Inflammatory macrophage treated with lipopolysaccharide for 1 hour (primary cell): ENCODE data around the gene FLACC1.
A peak's percentile ranks its signal among the peaks of the same experiment; 100 is the strongest.
"Not testable (repeated sequence)": the region's sequence is repeated elsewhere in the genome, so short reads cannot be mapped to it uniquely, and the experiment has no call there.

Source experiments
- DNase-seq, 2 donors: peaks; one replicate each; pipeline ENCODE4 v3.0.0-alpha.2; 2020 to 2022

The FLACC1 gene, protein sequence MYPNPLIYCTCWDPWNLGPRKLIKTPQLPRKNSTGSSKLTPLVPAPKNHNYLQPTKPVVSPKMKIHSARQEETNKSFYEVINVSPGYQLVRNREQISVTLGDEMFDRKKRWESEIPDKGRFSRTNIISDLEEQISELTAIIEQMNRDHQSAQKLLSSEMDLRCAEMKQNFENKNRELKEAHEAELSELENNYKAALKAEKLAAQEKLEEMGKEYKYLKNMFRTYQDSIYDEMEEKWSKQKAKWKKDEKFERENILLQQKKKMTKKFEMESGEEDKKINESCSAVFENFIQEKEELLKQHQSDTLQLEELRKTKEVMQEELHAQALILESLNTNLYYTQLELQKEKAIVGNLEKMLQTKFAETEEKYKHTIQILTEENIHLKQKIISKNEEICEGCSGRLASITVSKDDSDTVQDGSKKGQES

DNA sequence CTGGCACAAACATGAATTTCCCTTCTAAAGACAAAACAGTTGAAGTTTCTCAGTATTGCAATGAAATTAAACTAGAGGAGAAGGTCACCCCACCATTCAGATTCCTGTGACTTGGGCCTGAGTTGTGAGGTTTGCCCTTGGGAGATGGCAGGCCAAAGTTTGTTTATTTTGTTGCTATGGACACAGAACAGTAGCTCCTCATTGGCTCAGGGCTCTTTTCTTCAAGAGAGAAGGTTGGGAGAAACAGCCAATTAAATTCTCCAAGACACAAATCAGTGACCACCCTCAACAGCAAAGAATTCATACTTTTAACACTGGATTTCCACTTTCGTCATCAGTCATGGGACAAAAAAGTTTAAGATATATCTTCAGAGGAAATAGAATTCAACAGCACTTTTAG, at the start of gene FLACC1:
FLACC1 (minus strand) TSS at position 125 of the 400 bp plus-strand sequence. CDS start 5,941 bp downstream, outside the sequence.
- no peak for DNase-seq

DNA sequence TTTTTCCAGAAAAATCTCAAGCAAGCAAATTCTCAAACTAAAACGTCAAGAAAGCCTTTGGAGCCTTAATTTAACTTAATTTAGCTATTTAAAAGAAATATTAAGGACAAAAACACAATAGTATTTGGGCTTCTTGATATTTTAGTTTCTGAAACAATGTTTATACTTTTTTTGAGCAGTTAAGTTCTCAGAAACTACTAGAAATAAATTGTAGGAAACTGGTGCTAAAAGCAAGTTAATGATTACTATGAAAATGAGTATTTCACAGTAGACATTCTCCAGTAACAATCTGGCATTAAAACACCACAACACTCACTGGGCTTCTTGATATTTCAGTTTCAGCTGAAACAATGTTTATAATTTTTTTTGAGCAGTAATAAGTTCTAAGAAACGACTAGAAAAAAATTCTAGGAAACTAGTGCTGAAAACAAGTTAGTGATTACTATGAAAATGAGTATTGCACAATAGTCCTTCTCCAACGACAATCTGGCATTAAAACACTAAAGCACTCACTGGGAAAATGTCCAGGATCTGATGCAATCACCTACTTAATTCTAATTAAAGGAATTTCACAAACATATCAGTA, 49.0 kb upstream of the FLACC1 start:
- DNase-seq, result peak; percentile 44 to 70

DNA sequence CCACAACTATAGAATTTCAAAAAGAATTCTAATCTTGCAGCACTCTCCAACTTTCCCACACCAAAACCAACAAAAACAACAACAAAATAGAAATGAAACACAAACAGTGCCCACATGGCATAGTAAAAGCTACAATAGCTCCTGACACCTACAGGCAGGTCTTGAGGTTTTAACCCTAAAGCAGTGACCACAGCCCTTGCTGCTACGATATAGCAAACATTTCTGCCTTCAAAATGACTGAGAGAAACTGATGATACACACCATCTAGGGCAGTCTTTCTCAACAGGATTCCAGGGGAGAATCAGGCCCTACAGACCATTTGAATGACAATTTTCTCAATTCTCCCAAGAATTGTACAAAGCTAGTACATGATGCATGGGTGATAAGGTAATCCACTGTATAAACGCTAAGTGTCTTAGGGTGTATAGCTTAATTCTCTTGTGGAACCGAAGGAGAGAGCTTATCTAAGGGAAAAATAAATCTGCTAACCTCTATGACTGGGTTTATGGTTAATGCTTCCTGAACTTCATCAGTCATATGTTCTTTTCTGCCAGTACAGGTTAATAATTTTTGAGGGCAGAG, 47.6 kb upstream of the FLACC1 start:
- DNase-seq, result no peak

DNA sequence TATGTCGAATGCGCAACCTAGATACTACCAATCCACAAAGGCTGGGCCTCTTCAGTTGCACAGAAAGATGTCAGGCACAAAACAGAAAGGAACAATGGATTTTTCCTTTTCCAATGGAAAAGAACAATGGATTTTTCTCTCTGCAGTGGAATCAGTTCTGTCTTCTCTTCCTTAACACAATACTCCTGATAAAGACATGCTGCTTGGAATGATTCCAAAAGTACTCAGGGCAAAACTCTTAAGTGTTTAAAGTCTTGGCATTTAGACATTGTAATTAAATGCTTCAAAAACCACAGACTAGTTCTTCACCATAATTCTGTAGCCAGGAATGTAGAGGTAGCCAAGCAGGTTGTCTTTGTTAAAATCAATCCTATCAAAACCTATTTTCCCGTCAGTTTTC, 46.7 kb upstream of the FLACC1 start:
- no peak for DNase-seq

DNA sequence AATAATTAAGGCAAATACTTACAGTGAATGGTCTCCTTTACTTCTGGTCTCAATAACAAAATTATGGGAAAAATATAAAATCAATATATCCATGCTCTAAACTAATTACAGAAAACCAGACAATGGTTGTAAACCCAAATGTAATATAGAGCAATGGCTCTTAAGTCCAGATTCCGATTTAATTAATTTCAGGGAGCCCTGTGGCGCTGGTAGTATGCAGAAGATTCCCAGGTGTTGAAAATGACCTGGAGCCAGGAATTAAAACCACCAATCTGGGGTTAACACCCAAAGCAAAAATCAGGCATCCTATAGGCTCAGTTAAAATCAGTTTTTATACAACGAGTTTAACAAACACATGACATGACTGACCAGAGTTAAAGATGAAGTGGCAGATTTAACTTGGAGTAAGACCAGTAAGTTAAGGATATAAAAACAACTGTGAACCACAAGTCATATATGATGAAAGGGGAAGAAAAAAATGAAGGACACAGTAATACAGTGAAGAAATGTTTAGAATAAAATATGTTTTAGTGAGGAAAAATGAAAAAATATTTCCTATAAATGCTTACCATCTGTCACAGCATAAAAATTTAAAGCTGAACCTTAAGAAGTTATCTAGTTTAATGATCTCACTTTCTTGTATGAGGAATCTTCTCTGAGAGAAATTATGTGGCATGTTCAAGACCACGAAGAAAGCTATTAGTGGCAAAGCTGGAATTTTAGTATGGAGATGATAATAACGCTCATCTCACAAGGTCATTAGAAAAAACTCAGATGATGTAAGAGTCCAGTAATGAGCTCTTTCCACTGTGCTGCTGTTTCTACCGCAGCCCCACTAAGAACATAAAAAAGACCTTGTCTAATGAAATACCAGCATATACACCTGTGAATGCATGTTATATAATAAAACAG, 45.8 kb upstream of the FLACC1 start:
- no peak for DNase-seq

DNA sequence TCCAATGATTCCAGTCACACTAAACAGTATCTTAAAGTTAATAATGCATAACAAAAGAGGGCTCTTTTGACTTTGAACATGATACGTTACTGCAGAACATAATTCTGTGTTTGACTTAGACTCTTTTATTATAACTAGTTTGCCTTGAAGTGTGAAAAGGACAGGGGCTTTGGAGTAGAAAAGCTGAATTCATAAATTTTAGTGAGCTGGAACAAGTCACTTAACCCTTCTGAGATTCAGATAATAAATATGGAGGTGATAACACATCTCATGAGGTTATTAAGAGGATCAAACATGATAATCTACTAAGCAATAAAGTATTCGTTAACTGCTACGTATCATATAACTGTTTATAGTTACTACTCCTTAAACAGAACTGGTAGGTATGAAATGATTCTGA, 44.7 kb upstream of the FLACC1 start:
- DNase-seq, result no peak

DNA sequence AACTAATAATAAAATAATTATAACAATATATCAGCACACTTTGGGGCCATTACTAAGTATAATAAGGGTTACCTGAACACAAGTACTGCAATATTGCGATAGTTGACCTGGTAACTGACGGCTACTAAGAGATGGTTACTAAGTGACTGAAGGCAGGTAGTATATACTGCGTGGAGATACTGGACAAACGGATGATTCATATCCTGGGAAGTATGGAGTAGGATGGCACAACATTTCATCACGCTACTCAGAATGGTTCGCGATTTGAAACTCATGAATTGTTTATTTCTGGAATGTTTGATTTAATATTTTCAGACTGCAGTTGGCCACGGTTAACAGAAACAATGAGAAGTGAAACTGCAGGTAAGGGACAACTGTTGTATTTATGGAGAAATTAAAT, 39.5 kb upstream of the FLACC1 start:
- DNase-seq, result no peak

DNA sequence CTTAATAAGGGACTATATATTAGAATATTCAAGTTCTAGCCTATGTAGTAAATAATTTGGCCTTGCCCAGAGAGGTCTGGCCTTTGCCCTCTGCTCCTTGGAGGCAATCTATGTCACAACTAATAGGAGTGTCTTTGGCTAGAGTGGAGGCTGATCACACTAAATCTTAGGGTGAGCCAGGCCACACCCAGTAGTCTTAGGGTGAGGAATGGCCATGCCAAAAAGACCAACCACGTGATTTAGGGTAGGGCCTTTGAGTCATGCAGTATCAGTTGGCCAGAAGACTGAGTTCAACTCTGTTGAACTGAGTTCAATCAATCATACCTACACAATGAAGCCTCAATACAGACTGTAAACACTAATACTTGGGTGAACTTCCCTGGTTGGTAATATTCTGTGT, 26.0 kb upstream of the FLACC1 start:
- DNase-seq, result no peak

DNA sequence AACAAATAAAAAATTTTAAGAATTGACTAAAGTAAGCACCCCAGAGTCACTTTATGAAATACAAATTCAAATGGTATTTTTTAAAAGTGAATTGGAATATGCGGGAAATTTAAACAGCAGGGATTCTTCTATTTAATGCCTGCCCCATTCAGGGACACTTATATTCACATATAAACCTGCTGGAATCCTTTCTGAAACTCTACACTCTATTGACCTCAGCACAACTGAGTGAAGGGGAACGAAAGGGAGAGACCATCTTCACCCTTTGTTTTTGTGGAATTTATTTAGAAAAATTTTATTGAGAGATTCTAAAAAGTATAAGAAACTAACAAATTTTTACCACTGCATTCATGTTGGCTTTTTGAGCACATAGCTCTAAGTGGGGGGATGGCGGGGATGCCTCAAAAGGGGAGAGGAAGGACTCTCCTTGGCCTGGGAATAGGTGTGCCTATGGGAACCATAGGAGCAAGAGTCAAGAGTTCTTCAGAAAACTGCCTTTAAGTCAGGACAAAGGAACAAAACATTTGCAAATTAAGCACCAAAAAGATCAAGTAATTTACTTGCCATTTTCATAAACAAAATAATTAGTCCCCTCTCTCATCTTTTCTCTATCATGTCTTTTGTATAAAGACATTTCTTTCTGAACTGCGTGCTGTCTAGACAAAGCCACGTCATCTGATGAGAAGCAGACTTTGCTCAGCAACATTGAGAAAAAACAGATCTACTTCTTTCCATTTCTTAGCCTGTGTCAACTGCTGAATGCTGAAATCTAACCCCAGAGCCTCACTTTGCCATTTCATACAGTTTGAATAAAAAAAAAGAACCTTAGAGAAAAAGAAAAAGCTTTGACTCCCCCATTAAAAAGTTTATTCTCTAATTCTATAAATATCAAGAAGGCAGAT, 21.6 kb upstream of the FLACC1 start:
- no peak for DNase-seq

DNA sequence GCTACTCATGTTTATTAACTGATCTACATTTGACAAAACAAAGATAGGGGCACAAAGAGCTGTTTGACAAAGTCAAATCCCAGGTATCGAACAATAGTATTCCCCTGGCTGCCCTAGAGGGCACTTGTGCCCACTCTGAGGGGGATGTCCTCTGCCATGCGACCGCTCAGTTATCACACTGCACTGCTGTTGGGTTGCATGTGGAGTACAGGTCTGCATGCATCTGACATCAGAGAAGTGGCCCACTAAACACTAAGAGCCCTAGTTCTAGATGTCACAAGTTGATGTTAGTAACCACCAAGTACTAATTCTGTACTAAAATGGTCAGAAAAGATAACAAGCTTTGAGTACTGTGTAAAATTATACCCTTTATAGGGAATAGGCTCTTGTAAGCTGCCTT, 20.1 kb upstream of the FLACC1 start:
- no peak for DNase-seq

DNA sequence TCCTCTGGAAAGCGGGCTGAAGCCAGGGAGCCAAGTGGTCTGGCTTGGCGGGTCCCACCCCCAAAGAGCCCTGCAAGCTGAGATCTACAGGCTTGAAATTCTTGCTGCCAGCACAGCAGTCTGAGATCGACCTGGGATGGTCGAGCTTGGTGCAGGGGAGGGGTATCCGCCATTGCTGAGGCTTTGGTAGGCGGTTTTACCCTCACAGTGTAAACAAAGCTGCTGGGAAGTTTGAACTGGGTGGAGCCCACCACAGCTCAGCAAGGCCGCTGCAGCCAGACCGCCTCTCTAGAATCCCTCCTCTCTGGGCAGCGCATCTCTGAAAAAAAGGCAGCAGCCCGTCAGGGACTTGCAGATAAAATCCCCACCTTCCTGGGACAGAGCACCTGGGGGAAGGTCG, 12.6 kb upstream of the FLACC1 start:
- no peak for DNase-seq

DNA sequence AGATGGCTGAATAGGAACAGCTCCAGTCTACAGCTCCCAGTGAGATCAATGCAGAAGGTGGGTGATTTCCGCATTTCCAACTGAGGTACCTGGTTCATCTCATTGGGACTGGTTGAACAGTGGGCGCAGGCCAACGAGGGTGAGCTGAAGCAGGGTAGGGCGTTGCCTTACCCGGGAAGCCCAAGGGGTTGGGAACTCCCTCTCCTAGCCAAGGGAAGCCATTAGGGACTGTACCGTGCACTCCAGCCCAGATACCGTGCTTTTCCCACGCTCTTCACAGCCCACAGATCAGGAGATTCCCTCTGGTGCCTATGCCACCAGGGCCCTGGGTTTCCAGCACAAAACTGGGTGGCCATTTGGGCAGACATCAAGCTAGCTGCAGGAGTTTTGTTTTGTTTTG, 12.2 kb upstream of the FLACC1 start:
- not testable (repeated sequence) for DNase-seq

DNA sequence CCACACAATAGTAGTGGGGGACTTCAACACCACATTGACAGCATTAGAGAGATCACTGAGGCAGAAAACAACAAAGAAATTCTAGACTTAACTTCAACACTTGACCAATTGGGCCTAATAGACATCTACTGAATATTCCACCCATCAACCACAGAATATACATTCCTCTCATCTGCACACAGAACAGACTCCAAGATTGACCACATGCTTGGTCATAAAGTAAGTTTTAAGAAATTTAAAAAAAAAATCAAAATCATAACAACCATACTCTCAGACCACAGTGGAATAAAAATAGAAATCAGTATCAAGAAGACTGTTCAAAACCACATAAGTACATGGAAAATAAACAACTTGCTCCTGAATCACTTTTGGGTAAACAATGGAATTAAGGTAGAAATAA, 9.0 kb upstream of the FLACC1 start:
- no peak for DNase-seq

DNA sequence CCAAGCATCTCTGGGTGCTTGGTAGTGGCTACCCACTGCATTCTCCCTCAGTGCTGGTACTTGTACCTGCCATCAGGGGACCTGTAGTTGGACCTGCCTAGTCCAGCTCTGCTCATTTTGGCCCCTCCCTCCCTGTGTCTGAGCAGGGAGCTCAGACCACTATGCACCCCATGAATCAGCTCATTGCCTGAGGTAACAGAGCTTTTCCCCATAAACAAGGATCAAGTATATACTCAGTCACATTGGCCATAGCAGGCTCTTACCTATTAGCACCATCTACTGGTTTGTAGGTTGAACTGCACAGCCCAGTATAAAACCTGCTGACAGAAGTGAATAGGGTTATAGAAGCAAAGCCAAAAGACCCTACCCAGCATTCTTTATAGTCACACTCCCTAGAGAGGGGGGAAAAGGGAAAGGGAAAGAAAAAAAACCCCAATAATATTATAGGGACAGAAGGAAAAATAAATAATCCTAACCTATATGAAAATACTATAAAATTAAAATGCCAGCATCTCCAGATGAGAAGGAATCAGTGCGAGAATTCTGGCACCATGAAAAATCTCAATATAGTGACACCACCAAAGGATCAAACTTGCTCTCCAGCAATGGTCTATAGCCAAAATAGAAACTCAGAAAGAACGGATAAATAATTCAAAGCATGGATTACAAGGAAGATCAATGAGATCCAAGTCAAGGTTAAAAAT, 6.9 kb upstream of the FLACC1 start:
- DNase-seq, result peak; percentile 43 to 64

DNA sequence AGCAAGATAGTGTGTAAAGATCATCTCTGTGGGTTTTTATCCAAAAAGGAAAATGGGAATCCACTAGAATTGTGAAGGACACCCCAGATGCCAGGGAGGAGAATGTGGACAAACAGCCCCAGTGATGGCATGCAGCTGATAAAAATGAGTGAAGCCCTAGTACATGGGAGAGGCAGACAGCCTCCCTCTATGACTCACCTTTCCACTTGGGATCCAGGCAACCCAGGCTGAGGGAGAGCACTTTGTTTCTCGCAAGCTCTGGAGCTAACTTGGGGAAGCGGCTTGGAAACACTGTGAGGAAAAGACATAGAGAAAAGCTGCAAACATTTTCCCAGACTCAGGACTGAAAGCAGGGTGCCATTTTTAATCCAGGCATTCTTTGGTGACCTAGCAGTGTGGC, 5.3 kb upstream of the FLACC1 start:
- DNase-seq, result no peak

DNA sequence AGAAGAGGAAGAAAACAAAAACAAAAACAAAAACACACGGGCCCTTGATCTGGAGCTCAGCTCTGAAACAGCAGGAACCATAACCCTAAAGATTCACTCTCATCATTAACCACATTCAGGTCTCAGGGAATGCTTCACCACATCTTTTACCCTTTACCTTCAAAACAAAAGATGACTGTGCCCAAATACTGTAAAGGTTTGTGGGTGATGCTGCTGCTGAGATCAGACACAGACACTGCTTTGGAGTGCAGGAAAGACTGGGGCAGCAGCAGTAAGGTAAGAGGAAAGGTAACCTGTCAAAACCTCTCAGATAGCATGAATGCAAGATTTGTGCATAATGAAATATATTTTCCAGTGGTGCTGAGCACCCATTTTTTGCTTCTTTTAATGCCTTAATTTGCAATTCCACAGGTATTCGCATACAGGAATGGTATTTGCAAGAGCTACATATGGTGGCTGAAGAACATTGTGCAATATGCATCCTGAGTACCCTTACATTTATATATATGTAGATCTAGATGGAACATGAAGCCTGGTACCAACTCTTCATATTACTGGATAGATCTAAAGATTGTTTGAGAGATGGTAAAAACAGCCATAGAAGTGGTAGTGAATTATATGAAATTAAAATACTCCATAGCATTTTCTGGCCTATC, 4.1 kb upstream of the FLACC1 start:
- DNase-seq, result no peak

DNA sequence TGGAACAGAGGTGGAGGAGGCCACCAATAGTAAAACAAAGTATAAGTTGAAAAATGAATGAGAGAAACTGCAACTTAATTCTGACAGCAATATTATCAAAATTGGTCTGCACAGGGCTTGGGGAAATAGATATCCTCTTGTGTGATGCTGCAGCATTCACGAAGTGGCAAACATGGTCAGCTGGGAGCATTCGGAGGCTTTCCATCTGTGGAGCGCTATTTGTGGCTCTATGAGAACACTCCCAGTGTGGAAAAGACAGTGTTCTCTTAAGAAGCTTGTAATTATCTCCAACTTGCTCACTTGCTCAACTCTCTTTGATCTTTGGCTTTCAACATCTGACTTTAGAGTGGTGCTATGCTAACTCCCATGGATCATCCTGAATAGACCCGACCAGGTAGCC, 3.1 kb upstream of the FLACC1 start:
- no peak for DNase-seq

DNA sequence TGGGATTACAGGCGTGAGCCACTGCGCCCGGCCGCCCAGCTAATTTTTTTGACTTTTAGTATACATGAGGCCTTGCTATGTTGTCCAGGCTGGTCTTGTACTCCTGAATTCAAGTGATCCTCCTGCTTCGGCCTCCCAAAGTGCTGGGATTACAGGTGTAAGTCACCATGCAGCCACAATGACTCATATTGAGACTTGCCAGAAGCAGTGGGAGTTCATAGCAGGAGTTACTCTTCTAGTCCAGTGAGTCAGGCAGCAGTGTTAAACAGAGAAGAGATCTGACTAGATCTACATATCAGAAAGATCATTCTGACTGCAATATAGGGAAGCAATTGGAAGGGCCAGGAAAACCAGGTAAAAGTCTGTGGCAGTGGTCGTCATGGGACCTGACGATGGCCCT, 1.5 kb upstream of the FLACC1 start:
- DNase-seq, result no peak

DNA sequence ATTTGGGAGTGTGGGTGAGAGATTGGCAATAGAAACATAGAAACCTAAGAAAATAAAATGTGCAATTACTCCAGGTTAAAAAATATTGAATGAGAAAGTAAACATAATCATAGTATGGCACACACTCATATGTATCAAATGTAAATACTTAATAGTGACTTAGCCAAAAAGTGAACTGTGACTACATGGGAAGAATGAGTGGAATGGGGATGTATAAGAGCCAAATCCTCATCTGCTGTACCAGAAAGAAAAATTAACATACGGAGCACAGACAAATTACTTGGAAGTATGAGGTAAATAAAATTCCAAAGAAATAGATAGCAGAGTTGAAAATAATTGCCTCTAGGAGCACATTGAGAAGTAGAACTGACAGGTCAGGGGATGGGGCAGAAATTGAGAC, 4.0 kb downstream of the FLACC1 start:
- DNase-seq, result no peak

DNA sequence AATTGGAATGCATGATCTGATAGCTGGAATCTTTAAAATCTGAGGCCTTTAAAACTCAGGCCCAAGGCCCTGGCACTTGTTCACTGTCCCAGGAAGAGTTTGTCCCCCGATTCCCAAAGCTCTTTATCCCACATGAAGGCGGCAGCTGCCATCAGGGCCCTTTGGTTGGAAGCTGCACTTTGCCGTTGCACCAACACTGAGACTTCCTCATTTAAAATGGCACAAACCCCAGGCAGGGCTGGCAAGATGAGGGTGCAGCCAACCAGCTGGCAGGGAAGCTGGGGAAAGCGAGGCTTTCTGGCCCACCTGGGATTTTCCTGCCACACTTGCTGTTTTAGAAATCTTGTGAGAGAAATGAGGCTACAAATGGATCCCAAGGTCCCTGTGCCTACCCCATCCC, 6.3 kb downstream of the FLACC1 start:
- no peak for DNase-seq

DNA sequence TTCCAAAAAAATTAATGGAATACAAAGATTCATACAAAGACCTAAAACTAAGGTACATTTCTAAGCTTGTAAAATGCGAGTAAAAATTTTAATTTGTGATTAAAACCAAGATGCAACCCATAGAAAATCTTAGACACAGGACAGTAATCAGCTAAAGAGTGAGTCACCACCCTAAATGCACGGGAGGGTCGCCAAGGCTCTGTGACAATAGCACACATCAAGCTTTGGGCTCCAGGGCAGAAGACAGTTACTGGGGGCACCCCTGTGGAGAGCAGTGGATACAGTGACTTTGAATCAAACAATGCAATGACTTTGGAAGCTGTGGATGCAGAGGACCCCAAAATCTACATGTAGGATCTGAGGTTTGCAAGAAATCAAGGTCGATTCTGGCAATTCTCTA, 7.5 kb downstream of the FLACC1 start:
- DNase-seq, result no peak
